Uterus (tissue), 2 donors: ENCODE data around the gene LRRC28.

Experiments
- POLR2A ChIP-seq, 2 donors: fragments of 450-650 bp; IDR thresholded peaks; one replicate each; pipeline ENCODE4 v1.6.1; 2016; ENCODE audit warnings: antibody characterized with exemption in 2 of 2, mild to moderate bottlenecking in 1 of 2, moderate library complexity in 1 of 2
- TF ChIP-seq, protein P1 (sequence below), 4 experiments: fragments of 200-600 bp in 2 of 4; fragments of 450-650 bp in 2 of 4; sonication (generic) in 2 of 4; IDR thresholded peaks; one replicate each; pipeline ENCODE4 v1.5.1; 2016 to 2019; ENCODE audit warnings: antibody characterized with exemption in 4 of 4, mild to moderate bottlenecking in 2 of 4, moderate library complexity in 1 of 4

DNA sequence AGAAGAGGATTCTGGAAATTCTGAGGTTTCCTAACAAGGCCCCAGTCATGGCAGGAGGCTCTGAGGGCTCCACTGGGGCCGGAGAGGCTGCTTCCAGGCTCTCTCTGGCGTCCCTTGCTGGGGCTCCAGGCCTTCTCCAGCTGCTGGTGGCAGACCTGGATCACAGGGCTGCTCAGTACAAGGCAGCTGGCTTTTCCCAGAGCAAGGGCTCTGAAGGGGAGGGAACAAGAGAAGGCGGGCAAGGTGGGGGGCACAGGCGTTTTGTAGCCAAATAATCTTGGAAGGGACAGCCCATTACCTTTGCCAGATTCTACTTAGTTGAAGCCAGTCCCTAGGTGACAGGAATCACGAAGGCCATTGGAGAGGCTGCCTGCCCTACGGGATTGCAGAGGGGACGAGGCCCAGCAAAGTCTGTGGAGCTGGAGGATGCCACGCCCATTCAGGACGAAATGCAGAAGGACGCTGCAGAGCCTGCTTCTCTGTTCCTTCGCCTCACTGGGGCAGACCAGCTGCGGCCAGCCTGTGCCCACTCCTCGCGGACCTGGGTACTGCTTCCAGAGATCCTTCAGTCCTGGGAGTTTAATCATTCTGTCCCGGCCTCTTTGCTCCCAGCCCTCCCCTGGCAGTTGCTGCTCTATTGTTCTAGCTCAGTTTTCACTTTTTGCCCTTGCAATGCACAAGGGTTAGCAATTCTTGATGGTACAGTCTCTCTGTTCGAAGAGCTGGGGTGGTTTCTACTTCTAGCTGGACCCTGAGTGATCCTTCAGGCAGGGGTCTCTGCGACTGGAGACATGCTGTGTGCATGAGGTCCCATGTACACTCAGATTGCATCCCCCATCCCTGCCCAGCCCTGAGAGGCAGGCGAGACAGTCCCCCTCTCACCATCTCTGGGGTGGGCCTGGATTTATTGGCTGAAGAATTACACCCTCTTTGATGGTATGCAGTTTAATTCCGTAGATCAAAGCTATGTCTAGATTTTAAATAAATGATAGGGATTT, 165.2 kb downstream of the LRRC28 start:
- TF ChIP-seq, protein P1, sequence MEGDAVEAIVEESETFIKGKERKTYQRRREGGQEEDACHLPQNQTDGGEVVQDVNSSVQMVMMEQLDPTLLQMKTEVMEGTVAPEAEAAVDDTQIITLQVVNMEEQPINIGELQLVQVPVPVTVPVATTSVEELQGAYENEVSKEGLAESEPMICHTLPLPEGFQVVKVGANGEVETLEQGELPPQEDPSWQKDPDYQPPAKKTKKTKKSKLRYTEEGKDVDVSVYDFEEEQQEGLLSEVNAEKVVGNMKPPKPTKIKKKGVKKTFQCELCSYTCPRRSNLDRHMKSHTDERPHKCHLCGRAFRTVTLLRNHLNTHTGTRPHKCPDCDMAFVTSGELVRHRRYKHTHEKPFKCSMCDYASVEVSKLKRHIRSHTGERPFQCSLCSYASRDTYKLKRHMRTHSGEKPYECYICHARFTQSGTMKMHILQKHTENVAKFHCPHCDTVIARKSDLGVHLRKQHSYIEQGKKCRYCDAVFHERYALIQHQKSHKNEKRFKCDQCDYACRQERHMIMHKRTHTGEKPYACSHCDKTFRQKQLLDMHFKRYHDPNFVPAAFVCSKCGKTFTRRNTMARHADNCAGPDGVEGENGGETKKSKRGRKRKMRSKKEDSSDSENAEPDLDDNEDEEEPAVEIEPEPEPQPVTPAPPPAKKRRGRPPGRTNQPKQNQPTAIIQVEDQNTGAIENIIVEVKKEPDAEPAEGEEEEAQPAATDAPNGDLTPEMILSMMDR (IDR thresholded peaks at IDR 0.05): no peak
- no peak for TF ChIP-seq POLR2A (IDR thresholded peaks at IDR 0.05)
